ENCODE measurements around the gene NRM.

- TF ChIP-seq, protein P1, sequence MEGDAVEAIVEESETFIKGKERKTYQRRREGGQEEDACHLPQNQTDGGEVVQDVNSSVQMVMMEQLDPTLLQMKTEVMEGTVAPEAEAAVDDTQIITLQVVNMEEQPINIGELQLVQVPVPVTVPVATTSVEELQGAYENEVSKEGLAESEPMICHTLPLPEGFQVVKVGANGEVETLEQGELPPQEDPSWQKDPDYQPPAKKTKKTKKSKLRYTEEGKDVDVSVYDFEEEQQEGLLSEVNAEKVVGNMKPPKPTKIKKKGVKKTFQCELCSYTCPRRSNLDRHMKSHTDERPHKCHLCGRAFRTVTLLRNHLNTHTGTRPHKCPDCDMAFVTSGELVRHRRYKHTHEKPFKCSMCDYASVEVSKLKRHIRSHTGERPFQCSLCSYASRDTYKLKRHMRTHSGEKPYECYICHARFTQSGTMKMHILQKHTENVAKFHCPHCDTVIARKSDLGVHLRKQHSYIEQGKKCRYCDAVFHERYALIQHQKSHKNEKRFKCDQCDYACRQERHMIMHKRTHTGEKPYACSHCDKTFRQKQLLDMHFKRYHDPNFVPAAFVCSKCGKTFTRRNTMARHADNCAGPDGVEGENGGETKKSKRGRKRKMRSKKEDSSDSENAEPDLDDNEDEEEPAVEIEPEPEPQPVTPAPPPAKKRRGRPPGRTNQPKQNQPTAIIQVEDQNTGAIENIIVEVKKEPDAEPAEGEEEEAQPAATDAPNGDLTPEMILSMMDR (IDR thresholded peaks at IDR 0.05): no peak
- TF ChIP-seq POLR2A (IDR thresholded peaks at IDR 0.05; ENCODE audit: low read depth): no peak
These were observed 6.8 kb downstream of the NRM start for GRCh38 chr6:30683980-30684338.
